ENCODE results near the gene RBMY1D.
"Not testable (repeated sequence)": the region's sequence is repeated elsewhere in the genome, so short reads cannot be mapped to it uniquely, and the experiment has no call there.

Gene RBMY1D

DNA sequence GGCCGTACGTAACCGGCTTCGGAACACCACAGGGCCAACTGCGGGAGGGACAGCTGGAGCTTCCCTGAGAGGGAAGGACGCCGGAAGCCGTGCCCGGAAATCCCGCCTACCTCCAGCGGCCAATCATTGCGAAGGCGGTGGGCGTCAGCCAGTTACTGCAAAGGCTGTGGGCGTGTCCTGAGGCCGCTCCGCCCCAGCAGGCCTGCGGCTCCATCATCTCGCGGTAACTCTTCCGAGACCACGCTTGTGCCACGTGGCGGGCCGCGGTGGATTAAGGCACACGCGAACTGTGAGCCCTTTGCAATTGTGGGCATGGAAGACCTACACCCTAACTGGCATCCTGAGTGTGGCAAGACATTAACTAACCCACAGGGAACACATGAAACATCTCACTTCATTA lies at the start of gene RBMY1D:
Gene RBMY1D (minus strand): TSS at position 101 of the 400 bp plus-strand sequence. CDS start 2,013 bp downstream, outside the sequence.
- DNase-seq (ENCODE audit: low spot score) = not testable (repeated sequence)

DNA sequence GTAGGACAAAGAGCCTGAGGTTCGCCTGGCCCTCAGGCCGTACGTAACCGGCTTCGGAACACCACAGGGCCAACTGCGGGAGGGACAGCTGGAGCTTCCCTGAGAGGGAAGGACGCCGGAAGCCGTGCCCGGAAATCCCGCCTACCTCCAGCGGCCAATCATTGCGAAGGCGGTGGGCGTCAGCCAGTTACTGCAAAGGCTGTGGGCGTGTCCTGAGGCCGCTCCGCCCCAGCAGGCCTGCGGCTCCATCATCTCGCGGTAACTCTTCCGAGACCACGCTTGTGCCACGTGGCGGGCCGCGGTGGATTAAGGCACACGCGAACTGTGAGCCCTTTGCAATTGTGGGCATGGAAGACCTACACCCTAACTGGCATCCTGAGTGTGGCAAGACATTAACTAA lies 23.6 kb upstream of the RBMY1D start, which contains the start of gene RBMY1E:
Gene RBMY1E (minus strand): TSS at position 101 of the 400 bp plus-strand sequence. CDS start 1,978 bp downstream, outside the sequence.
- not testable (repeated sequence) for DNase-seq (ENCODE audit: low spot score)

DNA sequence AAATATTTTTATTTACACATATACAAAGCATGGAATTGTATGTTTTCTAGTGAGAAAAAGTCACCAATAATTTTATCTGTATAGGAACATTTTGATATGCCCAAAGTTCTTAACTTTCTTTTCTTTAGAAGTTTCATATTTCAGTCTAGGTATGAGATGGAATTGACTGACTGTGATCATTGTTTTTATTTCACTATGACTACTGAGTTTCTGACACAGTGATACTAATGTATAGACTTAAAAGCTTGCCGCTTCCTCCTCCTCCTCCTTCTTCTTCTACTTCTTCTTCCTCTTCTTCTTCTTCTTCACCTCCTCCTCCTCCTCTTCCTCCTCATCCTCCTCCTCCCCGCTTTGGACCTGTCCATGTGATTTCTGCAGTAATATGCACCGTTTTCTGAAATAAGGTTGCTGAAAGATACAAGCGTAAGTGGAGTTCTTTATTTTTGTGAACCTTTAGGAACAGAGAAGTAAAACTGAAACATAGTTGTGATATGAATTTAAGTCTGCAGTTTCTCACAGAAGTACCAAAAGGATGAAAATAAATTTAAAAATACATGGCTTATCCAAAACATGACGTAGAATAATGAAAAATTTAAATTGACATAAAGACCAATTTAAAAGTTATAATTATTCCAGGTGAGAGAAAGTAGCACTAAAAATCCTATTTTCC lies 24.8 kb downstream of the RBMY1D start:
- not testable (repeated sequence) for DNase-seq (ENCODE audit: low spot score)

DNA sequence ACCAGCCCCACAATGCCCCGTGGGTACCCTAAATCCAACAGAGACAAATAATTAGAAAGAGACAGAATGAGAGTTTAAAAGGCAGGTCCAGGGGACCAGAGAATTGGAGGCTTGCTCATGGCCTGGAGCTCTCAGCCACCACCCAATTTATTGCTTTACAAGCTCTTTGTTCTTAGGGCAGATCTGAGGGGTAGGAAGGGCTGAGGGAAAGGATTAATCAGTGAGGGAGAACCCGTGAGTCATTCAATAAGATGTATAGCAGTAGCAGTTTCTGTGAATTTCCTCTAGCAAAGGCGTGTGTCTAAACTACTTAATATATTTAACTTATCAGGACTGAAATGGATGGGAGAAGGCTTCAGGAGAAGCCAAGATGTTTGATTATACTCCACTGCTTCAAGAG lies 48.8 kb downstream of the RBMY1D start:
- DNase-seq (ENCODE audit: low spot score) = no peak

DNA sequence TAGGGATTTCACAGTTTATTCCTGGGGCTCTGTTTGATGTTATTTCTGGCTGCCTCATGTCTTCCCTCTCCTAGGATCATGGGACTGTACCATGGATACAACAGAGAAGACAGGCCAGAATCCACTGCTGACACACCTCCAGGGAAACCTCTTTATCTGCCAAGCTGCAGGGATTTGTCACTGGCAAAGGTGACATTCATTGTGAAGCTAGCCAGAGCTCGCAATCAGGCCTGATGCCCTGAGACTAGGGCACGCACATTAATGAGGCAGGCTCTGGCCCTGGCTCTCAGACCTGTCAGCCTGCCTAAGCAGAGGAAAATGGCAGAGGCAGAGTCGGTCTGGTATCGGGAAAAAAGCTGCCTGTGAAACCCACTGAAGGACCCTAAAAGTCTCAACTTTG lies 52.2 kb downstream of the RBMY1D start:
- no peak for DNase-seq (ENCODE audit: low spot score)

DNA sequence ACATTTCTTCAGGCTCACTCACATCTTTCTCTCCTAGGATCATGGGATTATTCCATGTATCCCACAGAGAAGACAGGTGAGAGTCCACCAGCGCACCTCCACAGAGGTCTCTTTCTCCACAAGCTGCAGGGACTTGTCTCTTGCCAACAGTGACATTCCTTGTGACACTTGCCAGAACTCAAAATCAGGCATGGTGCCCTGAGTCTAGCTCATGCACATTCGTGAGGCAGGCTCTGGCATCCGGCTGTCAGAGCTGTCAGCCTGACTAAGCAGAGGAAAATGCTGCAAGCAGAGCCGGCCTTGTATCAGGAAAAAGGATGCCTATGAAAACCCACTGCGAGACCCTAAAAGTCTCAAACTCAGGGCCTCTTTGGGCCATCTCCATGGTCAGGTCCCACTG lies 54.8 kb downstream of the RBMY1D start:
- no peak for DNase-seq (ENCODE audit: low spot score)

DNA sequence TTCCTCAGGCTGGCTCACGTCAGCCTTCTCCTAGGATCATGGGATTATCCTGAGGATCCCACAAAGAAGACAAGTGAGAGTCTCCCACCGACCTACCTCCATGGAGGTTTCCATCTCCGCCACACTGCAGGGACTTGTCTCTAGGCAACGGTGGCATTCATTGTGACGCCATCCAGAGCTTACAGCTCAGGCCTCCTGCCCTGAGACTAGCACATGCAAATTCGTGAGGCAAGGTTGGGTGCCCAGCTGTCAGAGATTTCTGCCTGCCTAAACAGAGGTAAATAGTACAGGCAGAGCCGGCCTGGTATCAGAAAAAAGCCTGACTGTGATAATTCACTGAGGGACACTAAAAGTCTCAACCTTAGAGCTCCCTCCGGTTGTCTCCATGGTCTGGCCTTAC lies 58.0 kb downstream of the RBMY1D start:
- DNase-seq (ENCODE audit: low spot score) = no peak

DNA sequence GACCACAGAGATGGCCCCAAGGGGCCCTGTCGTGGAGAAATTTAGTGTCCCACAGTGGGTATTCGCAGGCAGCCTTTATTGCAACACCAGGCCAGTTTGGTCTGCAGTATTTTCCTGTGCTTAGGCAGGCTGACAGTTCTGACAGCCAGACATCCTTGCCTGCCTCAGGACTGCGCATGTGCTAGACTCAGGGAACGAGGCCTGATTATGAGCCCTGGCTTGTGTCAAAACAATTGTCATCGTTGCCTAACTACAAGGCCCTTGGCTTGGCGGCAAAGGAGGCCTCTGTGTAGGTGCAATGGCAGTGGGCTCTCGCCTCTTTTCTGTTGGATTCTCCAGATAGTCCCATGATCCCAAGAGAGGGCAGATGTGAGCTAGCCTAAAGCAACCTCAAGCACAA lies 59.3 kb downstream of the RBMY1D start:
- DNase-seq (ENCODE audit: low spot score) = no peak

Data from activated CD4-positive, alpha-beta T cell treated with anti-CD3 and anti-CD28 coated beads, Interleukin-2, Interleukin-4, amounts not matched to agents 100 ng/mL and 50 ng/mL, durations not matched to agents 16 hours and 8 hours (primary cell).